CD8-positive, alpha-beta memory T cell (primary cell): ENCODE data around the gene ETV6. TPM values are rescaled to one million over a fixed set of nuclear protein-coding genes. Genes with fewer than 3 reads are reported as not detected.
"Not testable (repeated sequence)": the region's sequence is repeated elsewhere in the genome, so short reads cannot be mapped to it uniquely, and the experiment has no call there.

Source experiments
- CTCF ChIA-PET: fragments of 350-600 bp; sonication (Branson Sonifier 250); formaldehyde crosslinking; loops from one replicate; lab custom pipeline; 2021; ENCODE audit warnings: antibody characterized with exemption; lab: Charles Lee
- POLR2A ChIA-PET: fragments of 350-600 bp; sonication (Branson Sonifier 250); formaldehyde crosslinking; loops from one replicate; lab custom pipeline; 2021; ENCODE audit warnings: antibody characterized with exemption; lab: Charles Lee
- DNase-seq, 5 donors: peaks; one replicate each; pipeline versions ENCODE4 v3.0.0 to v3.0.0-alpha.2; 2020 to 2022; ENCODE audit warnings: mixed read lengths in 1 of 5
- H3K27ac ChIP-seq: one replicate; pipeline ENCODE4 v1.7.0; 2013; ENCODE audit warnings: low read depth, mild to moderate bottlenecking, low read length, moderate library complexity
- H3K27me3 ChIP-seq: 2 replicates; pipeline ENCODE4 v1.7.0; 2013; ENCODE audit warnings: low read length, mild to moderate bottlenecking; ENCODE audit not compliant: insufficient read depth, poor library complexity, severe bottlenecking
- H3K36me3 ChIP-seq: 2 replicates; pipeline ENCODE4 v1.7.0; 2013; ENCODE audit warnings: mild to moderate bottlenecking, low read length, moderate library complexity; ENCODE audit not compliant: insufficient read depth
- H3K4me1 ChIP-seq: 2 replicates; pipeline ENCODE4 v1.7.0; 2013; ENCODE audit warnings: mild to moderate bottlenecking, low read length, moderate library complexity; ENCODE audit not compliant: insufficient read depth
- H3K4me3 ChIP-seq: 2 replicates; pipeline ENCODE4 v1.7.0; 2013; ENCODE audit warnings: mild to moderate bottlenecking, low read length
- H3K9me3 ChIP-seq: 2 replicates; pipeline ENCODE4 v1.7.0; 2013; ENCODE audit warnings: mild to moderate bottlenecking, low read length
- H3K27ac Mint-ChIP-seq, 8 donors: one replicate each; pipeline ENCODE4 v1.8.0; 2020 to 2021; ENCODE audit warnings: mixed read lengths in 8 of 8, mild to moderate bottlenecking in 6 of 8, inconsistent platforms in 3 of 8, moderate library complexity in 3 of 8
- H3K27me3 Mint-ChIP-seq, 2 donors: one replicate each; pipeline ENCODE4 v1.8.0; 2020 to 2021; ENCODE audit warnings: mixed read lengths in 2 of 2, mild to moderate bottlenecking in 1 of 2, moderate library complexity in 1 of 2
- H3K36me3 Mint-ChIP-seq, 3 donors: one replicate each; pipeline ENCODE4 v1.8.0; 2020 to 2021; ENCODE audit warnings: mixed read lengths in 3 of 3, inconsistent platforms in 1 of 3, mild to moderate bottlenecking in 1 of 3
- H3K4me1 Mint-ChIP-seq, 3 donors: one replicate each; pipeline ENCODE4 v1.8.0; 2020 to 2021; ENCODE audit warnings: mixed read lengths in 3 of 3, inconsistent platforms in 1 of 3, mild to moderate bottlenecking in 1 of 3
- H3K4me3 Mint-ChIP-seq, 7 donors: one replicate each; pipeline ENCODE4 v1.8.0; 2020 to 2021; ENCODE audit warnings: mixed read lengths in 7 of 7, mild to moderate bottlenecking in 6 of 7, moderate library complexity in 4 of 7, inconsistent platforms in 2 of 7
- H3K9me3 Mint-ChIP-seq, 5 donors: one replicate each; pipeline ENCODE4 v1.8.0; 2020 to 2022; ENCODE audit warnings: mixed read lengths in 5 of 5, mild to moderate bottlenecking in 3 of 5, moderate library complexity in 2 of 5, inconsistent platforms in 1 of 5
- polyA plus RNA-seq: library from polyadenylated mRNA; unstranded; fragments of 300-500 nt; fragmentation: Illumina TruSeq; gene quantifications from one replicate; pipeline ENCODE4 v1.2.3, GENCODE V29; 2021
- total RNA-seq, 2 experiments: library from RNA; stranded (reverse); gene quantifications; one replicate each; pipeline ENCODE4 v1.2.3, GENCODE V29; 2021

ETV6 gene
- total and polyA plus RNA-seq, 3 experiments from 2014 or later = 6.0 to 51.5 (median 49.3) TPM

- no peaks in the 10 kb centered on the region for H3K27me3 ChIP-seq
- H3K36me3 ChIP-seq = no peaks in the 10 kb centered on the region
- no peaks in the 10 kb centered on the region for H3K9me3 ChIP-seq
- CTCF ChIA-PET = no interaction called here
- H3K27ac ChIP-seq = no peak overlapping the region
- Mint-ChIP-seq H3K27me3 (no peaks in the 10 kb centered on the region), H3K36me3 (peaks cover 7 to 15% (median 10%) of the 10 kb centered on the region in 3 donors), H3K9me3 (no peaks in the 10 kb centered on the region), H3K4me1 (peaks cover 21 to 54% (median 50%) of the 10 kb centered on the region in 3 donors), H3K27ac (no peak overlapping the region), H3K4me3 (no peak overlapping the region)
- DNase-seq = no peak
- H3K4me1 ChIP-seq = no peaks in the 10 kb centered on the region
- no peak overlapping the region for H3K4me3 ChIP-seq
- POLR2A ChIA-PET = no interaction called here
Observed at GRCh38 chr12:11681207-11681606, 31.7 kb downstream of the ETV6 start.

- CTCF ChIA-PET, H3K4me1 ChIP-seq, H3K27me3 ChIP-seq, H3K4me3 Mint-ChIP-seq, H3K9me3 Mint-ChIP-seq, H3K9me3 ChIP-seq, H3K4me3 ChIP-seq, H3K36me3 ChIP-seq, DNase-seq, POLR2A ChIA-PET, H3K27ac ChIP-seq, H3K27me3 Mint-ChIP-seq: not testable (repeated sequence)
- Mint-ChIP-seq H3K36me3 (peaks cover 7 to 15% (median 10%) of the 10 kb centered on the region in 3 donors), H3K4me1 (peaks cover 20 to 51% (median 47%) of the 10 kb centered on the region in 3 donors), H3K27ac (peak overlapping the region in 1 of 8 donors; percentile 32)
Observed at GRCh38 chr12:11681695-11682094, 32.2 kb downstream of the ETV6 start.

- CTCF ChIA-PET = interaction anchor here (1.0 kb wide), 1 partner anchor 349 kb away, joined by 3 read pairs; no protein-coding TSS in a partner anchor
- H3K9me3 Mint-ChIP-seq = no peaks in the 10 kb centered on the region
- H3K27ac Mint-ChIP-seq = no peak overlapping the region
- H3K36me3 ChIP-seq = no peaks in the 10 kb centered on the region
- H3K36me3 Mint-ChIP-seq = peaks cover 0 to 8% (median 7%) of the 10 kb centered on the region in 3 donors
- no peaks in the 10 kb centered on the region for H3K27me3 Mint-ChIP-seq
- no peaks in the 10 kb centered on the region for H3K9me3 ChIP-seq
- H3K4me3 ChIP-seq = no peak overlapping the region
- no peak overlapping the region for H3K27ac ChIP-seq
- no peaks in the 10 kb centered on the region for H3K27me3 ChIP-seq
- no peak for DNase-seq
- no peak overlapping the region for H3K4me3 Mint-ChIP-seq
- peaks cover 21 to 51% (median 45%) of the 10 kb centered on the region in 3 donors for H3K4me1 Mint-ChIP-seq
- POLR2A ChIA-PET = no interaction called here
- H3K4me1 ChIP-seq = no peaks in the 10 kb centered on the region
Observed at GRCh38 chr12:11684393-11684792, 34.9 kb downstream of the ETV6 start.

- ChIA-PET POLR2A (no interaction called here), CTCF (interaction anchor here (1.0 kb wide), 1 partner anchor 349 kb away, joined by 3 read pairs; no protein-coding TSS in a partner anchor)
- DNase-seq = no peak
- Histone ChIP-seq H3K4me1 (no peaks in the 10 kb centered on the region), H3K9me3 (no peaks in the 10 kb centered on the region), H3K27me3 (no peaks in the 10 kb centered on the region), H3K36me3 (no peaks in the 10 kb centered on the region), H3K27ac (no peak overlapping the region), H3K4me3 (no peak overlapping the region)
- Mint-ChIP-seq H3K4me3 (no peak overlapping the region), H3K4me1 (peaks cover 20 to 48% (median 41%) of the 10 kb centered on the region in 3 donors), H3K36me3 (peaks cover 0 to 8% (median 7%) of the 10 kb centered on the region in 3 donors), H3K9me3 (no peaks in the 10 kb centered on the region), H3K27ac (no peak overlapping the region), H3K27me3 (no peaks in the 10 kb centered on the region)
Observed at GRCh38 chr12:11684811-11685210, 35.3 kb downstream of the ETV6 start.

DNA sequence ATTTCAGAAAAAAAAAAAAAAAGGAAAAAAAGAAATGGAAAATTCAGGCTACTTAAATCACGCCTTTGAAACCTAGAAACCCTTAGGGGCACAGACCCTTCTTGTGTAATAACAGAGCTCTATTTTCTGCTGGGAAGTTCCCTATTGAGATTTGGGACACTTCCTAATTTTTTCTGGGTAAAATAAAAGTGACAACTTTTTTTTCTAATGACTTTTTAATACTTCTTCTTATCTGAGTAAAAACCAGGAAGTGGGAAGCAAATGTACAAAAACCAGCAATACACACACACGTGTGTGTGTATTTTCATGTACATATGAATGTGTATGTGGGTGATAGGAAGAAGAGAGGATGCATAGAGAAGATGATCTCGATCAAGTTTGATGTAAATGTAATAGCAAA is 35.8 kb downstream of the ETV6 start:
- ChIA-PET CTCF (interaction anchor here (1.0 kb wide), 1 partner anchor 348 kb away, joined by 3 read pairs; no protein-coding TSS in a partner anchor), POLR2A (no interaction called here)
- peak overlapping the region in 2 of 8 donors; percentile 66 to 69 for H3K27ac Mint-ChIP-seq
- no peaks in the 10 kb centered on the region for H3K4me1 ChIP-seq
- no peak overlapping the region for H3K4me3 Mint-ChIP-seq
- no peak overlapping the region for H3K4me3 ChIP-seq
- H3K27ac ChIP-seq = no peak overlapping the region
- H3K9me3 Mint-ChIP-seq = no peaks in the 10 kb centered on the region
- no peaks in the 10 kb centered on the region for H3K9me3 ChIP-seq
- no peak for DNase-seq
- H3K4me1 Mint-ChIP-seq = peaks cover 20 to 50% (median 41%) of the 10 kb centered on the region in 3 donors
- H3K27me3 Mint-ChIP-seq = no peaks in the 10 kb centered on the region
- no peaks in the 10 kb centered on the region for H3K27me3 ChIP-seq
- H3K36me3 ChIP-seq = no peaks in the 10 kb centered on the region
- H3K36me3 Mint-ChIP-seq = peaks cover 0 to 9% (median 7%) of the 10 kb centered on the region in 3 donors

- H3K27ac ChIP-seq = no peak overlapping the region
- Mint-ChIP-seq H3K4me1 (peaks cover 19 to 47% (median 38%) of the 10 kb centered on the region in 3 donors), H3K27me3 (no peaks in the 10 kb centered on the region), H3K4me3 (no peak overlapping the region), H3K27ac (peak overlapping the region in 2 of 8 donors; percentile 66 to 69), H3K9me3 (no peaks in the 10 kb centered on the region), H3K36me3 (peaks cover 0 to 9% (median 7%) of the 10 kb centered on the region in 3 donors)
- ChIA-PET POLR2A (no interaction called here), CTCF (no interaction called here)
- H3K27me3 ChIP-seq = no peaks in the 10 kb centered on the region
- no peak for DNase-seq
- no peaks in the 10 kb centered on the region for H3K4me1 ChIP-seq
- no peaks in the 10 kb centered on the region for H3K36me3 ChIP-seq
- no peaks in the 10 kb centered on the region for H3K9me3 ChIP-seq
- H3K4me3 ChIP-seq = no peak overlapping the region
Observed at GRCh38 chr12:11685716-11686115, 36.2 kb downstream of the ETV6 start.

- Mint-ChIP-seq H3K36me3 (peaks cover 0 to 9% (median 7%) of the 10 kb centered on the region in 3 donors), H3K9me3 (no peaks in the 10 kb centered on the region), H3K4me3 (no peak overlapping the region), H3K27me3 (no peaks in the 10 kb centered on the region), H3K27ac (no peak overlapping the region), H3K4me1 (peaks cover 22 to 48% (median 39%) of the 10 kb centered on the region in 3 donors)
- Histone ChIP-seq H3K27me3 (no peaks in the 10 kb centered on the region), H3K9me3 (no peaks in the 10 kb centered on the region), H3K27ac (no peak overlapping the region), H3K4me1 (no peaks in the 10 kb centered on the region), H3K4me3 (no peak overlapping the region), H3K36me3 (no peaks in the 10 kb centered on the region)
- POLR2A ChIA-PET = no interaction called here
- CTCF ChIA-PET = no interaction called here
- DNase-seq = no peak
Observed at GRCh38 chr12:11686120-11686519, 36.6 kb downstream of the ETV6 start.

- H3K4me1 Mint-ChIP-seq = peaks cover 21 to 53% (median 52%) of the 10 kb centered on the region in 3 donors
- H3K4me3 ChIP-seq = no peak overlapping the region
- peaks cover 0 to 7% (median 0%) of the 10 kb centered on the region in 3 donors for H3K36me3 Mint-ChIP-seq
- H3K4me1 ChIP-seq = no peaks in the 10 kb centered on the region
- no peaks in the 10 kb centered on the region for H3K27me3 Mint-ChIP-seq
- H3K4me3 Mint-ChIP-seq = no peak overlapping the region
- H3K9me3 Mint-ChIP-seq = no peaks in the 10 kb centered on the region
- H3K36me3 ChIP-seq = no peaks in the 10 kb centered on the region
- DNase-seq = no peak
- H3K27ac Mint-ChIP-seq = no peak overlapping the region
- CTCF ChIA-PET = no interaction called here
- H3K27ac ChIP-seq = no peak overlapping the region
- POLR2A ChIA-PET = no interaction called here
- no peaks in the 10 kb centered on the region for H3K27me3 ChIP-seq
- no peaks in the 10 kb centered on the region for H3K9me3 ChIP-seq
Observed at GRCh38 chr12:11687528-11687927, 38.1 kb downstream of the ETV6 start.
